ENCODE results near the gene MTHFS. TPM values are rescaled to one million over a fixed set of nuclear protein-coding genes. Genes with fewer than 3 reads are reported as not detected.

Gene MTHFS
- polyA plus RNA-seq, 1 donor (not counting 4 experiments of a cell fraction or from before 2014, with no cell fraction given): 33.8 TPM

DNA sequence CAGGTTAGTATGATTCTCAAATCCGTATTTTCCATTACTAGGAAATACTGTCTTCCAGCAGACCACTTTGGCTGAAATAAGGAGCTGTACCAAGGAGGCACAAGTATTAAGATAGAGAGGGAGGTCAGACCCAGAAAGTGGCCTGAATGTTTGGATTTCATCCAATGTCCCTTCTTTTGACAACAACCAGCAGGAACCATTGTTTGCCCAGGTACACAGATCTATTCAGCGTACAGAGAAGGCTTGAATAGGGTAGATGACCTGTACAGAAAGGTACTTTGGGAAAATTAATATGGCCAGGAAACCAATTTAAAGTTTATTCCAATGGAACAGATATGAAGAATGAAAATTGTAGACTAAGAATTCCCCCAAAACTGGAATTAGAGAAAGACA is 12.6 kb downstream of the MTHFS start:
- FAIRE-seq (no peak), DNase-seq (ENCODE audit: low read depth, low spot score) (no peak)
- H3K79me2 ChIP-seq (ENCODE audit: control insufficient read depth, insufficient read depth, low read length): no peaks in the 10 kb centered on the region
- dilution Hi-C loops (cut with MboI; ENCODE audit: extremely low pct_ligation_motif_present, low sequenced_read_pairs): no loop called here
- no peak for TF ChIP-seq EZH2 (IDR thresholded peaks at IDR 0.05; ENCODE audit: low read length)
- TF ChIP-seq, protein P1, sequence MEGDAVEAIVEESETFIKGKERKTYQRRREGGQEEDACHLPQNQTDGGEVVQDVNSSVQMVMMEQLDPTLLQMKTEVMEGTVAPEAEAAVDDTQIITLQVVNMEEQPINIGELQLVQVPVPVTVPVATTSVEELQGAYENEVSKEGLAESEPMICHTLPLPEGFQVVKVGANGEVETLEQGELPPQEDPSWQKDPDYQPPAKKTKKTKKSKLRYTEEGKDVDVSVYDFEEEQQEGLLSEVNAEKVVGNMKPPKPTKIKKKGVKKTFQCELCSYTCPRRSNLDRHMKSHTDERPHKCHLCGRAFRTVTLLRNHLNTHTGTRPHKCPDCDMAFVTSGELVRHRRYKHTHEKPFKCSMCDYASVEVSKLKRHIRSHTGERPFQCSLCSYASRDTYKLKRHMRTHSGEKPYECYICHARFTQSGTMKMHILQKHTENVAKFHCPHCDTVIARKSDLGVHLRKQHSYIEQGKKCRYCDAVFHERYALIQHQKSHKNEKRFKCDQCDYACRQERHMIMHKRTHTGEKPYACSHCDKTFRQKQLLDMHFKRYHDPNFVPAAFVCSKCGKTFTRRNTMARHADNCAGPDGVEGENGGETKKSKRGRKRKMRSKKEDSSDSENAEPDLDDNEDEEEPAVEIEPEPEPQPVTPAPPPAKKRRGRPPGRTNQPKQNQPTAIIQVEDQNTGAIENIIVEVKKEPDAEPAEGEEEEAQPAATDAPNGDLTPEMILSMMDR (optimal IDR thresholded peaks at IDR 0.05 in 1 of 3, IDR thresholded peaks at IDR 0.05 in 1 of 3, conservative IDR thresholded peaks at IDR 0.05 in 1 of 3; ENCODE audit: extremely low read depth in 1 of 3, insufficient read depth in 2 of 3, low read length in 3 of 3): no peak
- no peaks in the 10 kb centered on the region for H3K9me1 ChIP-seq (ENCODE audit: control insufficient read depth, extremely low read depth, insufficient read depth, low read length)
- no peaks in the 10 kb centered on the region for H3K4me1 ChIP-seq (ENCODE audit: control insufficient read depth, extremely low read depth, insufficient read depth, low read length)
- H3K27ac ChIP-seq (ENCODE audit: control insufficient read depth, insufficient read depth, low read length): no peak overlapping the region
- no peak overlapping the region for H3K9ac ChIP-seq (ENCODE audit: control insufficient read depth, extremely low read depth, insufficient read depth, low read length)
- no peaks in the 10 kb centered on the region for H4K20me1 ChIP-seq (ENCODE audit: control insufficient read depth, extremely low read depth, insufficient read depth, low read length)
- no peak overlapping the region for H3K4me3 ChIP-seq (ENCODE audit: control insufficient read depth in 2 of 3, extremely low read depth in 1 of 3, insufficient read depth in 2 of 3, low read depth in 1 of 3, low read length in 3 of 3)
- no peak overlapping the region for H2AFZ ChIP-seq (ENCODE audit: control insufficient read depth, low read length)
- no peaks in the 10 kb centered on the region for H3K9me3 ChIP-seq (ENCODE audit: control insufficient read depth, low read depth, low read length)
- H3K4me2 ChIP-seq (ENCODE audit: control insufficient read depth, extremely low read depth, insufficient read depth, low read depth, low read length): no peak overlapping the region
- peaks cover 7 to 10% of the 10 kb centered on the region in 2 experiments for H3K36me3 ChIP-seq (ENCODE audit: control insufficient read depth in 2 of 2, extremely low read depth in 1 of 2, insufficient read depth in 2 of 2, low read length in 2 of 2)
- no peaks in the 10 kb centered on the region for H3K27me3 ChIP-seq (ENCODE audit: control insufficient read depth, extremely low read depth, insufficient read depth, low read length)

DNA sequence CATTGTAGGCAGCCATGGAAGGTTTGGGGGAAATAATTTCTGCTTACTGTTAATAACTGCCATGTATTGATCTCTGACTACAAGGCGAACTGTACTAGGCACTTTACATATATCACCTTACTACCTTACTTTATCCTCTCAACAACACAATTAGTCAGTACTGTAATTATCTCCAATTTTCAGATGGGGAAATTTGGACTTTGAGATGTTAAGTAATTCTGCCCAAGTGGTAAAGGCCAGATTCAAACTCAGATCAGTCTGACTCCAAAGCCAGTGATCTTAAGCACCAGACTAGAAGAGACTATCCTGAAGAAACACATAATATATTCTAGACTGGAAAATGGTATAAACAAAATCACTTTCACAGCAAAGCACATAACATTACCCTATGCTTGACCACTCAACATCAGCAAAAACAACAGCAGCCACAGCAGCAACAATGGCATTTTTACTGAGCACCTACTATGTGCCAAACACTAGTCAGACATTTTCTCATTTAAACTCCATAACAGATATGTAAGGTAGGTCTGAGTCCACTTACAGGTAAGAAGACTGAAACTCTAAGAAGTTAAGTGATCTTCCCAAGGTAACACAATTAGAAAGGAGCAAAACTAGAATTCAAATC is 13.1 kb downstream of the MTHFS start:
- H3K27me3 ChIP-seq (ENCODE audit: control insufficient read depth, extremely low read depth, insufficient read depth, low read length): no peaks in the 10 kb centered on the region
- FAIRE-seq (no peak), DNase-seq (ENCODE audit: low read depth, low spot score) (no peak)
- TF ChIP-seq EZH2 (IDR thresholded peaks at IDR 0.05; ENCODE audit: low read length): no peak
- TF ChIP-seq, protein P1 (optimal IDR thresholded peaks at IDR 0.05 in 1 of 3, IDR thresholded peaks at IDR 0.05 in 1 of 3, conservative IDR thresholded peaks at IDR 0.05 in 1 of 3; ENCODE audit: extremely low read depth in 1 of 3, insufficient read depth in 2 of 3, low read length in 3 of 3): no peak
- H3K27ac ChIP-seq (ENCODE audit: control insufficient read depth, insufficient read depth, low read length): no peak overlapping the region
- no peaks in the 10 kb centered on the region for H3K9me3 ChIP-seq (ENCODE audit: control insufficient read depth, low read depth, low read length)
- no peaks in the 10 kb centered on the region for H3K4me1 ChIP-seq (ENCODE audit: control insufficient read depth, extremely low read depth, insufficient read depth, low read length)
- no peaks in the 10 kb centered on the region for H3K9me1 ChIP-seq (ENCODE audit: control insufficient read depth, extremely low read depth, insufficient read depth, low read length)
- no peak overlapping the region for H3K4me2 ChIP-seq (ENCODE audit: control insufficient read depth, extremely low read depth, insufficient read depth, low read depth, low read length)
- dilution Hi-C loops (cut with MboI; ENCODE audit: extremely low pct_ligation_motif_present, low sequenced_read_pairs): no loop called here
- H3K9ac ChIP-seq (ENCODE audit: control insufficient read depth, extremely low read depth, insufficient read depth, low read length): no peak overlapping the region
- no peaks in the 10 kb centered on the region for H4K20me1 ChIP-seq (ENCODE audit: control insufficient read depth, extremely low read depth, insufficient read depth, low read length)
- H2AFZ ChIP-seq (ENCODE audit: control insufficient read depth, low read length): no peak overlapping the region
- no peak overlapping the region for H3K4me3 ChIP-seq (ENCODE audit: control insufficient read depth in 2 of 3, extremely low read depth in 1 of 3, insufficient read depth in 2 of 3, low read depth in 1 of 3, low read length in 3 of 3)
- no peaks in the 10 kb centered on the region for H3K79me2 ChIP-seq (ENCODE audit: control insufficient read depth, insufficient read depth, low read length)
- peaks cover 3 to 10% of the 10 kb centered on the region in 2 experiments for H3K36me3 ChIP-seq (ENCODE audit: control insufficient read depth in 2 of 2, extremely low read depth in 1 of 2, insufficient read depth in 2 of 2, low read length in 2 of 2)
